Lung (tissue), 12 donors: ENCODE measurements around the gene PTBP3. TPM values are rescaled to one million over a fixed set of nuclear protein-coding genes. Genes with fewer than 3 reads are reported as not detected.

ENCODE experiments used
- ATAC-seq: fragments of 200-7000 bp; cut with Tn5 transposase; one replicate; pipeline ENCODE4 v1.9.1; 2020; ENCODE audit warnings: moderate number of reproducible peaks; ENCODE audit not compliant: insufficient read depth, low FRiP score
- DNase-seq, 3 donors: peaks; one replicate each; pipeline ENCODE4 v3.0.0-alpha.2; 2013 to 2017
- H3K27ac ChIP-seq, 2 donors: one replicate each; pipeline ENCODE4 v1.5.1; 2013; ENCODE audit warnings: mild to moderate bottlenecking in 2 of 2, moderate library complexity in 2 of 2, control low read depth in 1 of 2, inconsistent platforms in 1 of 2, low read depth in 1 of 2, low read length in 1 of 2
- H3K27me3 ChIP-seq, 3 donors: one replicate each; pipeline ENCODE4 v1.5.1; 2013; ENCODE audit warnings: low read length in 2 of 3; ENCODE audit not compliant: control insufficient read depth in 3 of 3, insufficient read depth in 3 of 3
- H3K36me3 ChIP-seq, 4 donors: one replicate each; pipeline ENCODE4 v1.5.1; 2013; ENCODE audit warnings: low read length in 4 of 4, mild to moderate bottlenecking in 1 of 4, moderate library complexity in 1 of 4; ENCODE audit not compliant: control insufficient read depth in 4 of 4, insufficient read depth in 4 of 4
- H3K4me1 ChIP-seq, 5 donors: one replicate each; pipeline ENCODE4 v1.5.1; 2013; ENCODE audit warnings: low read length in 5 of 5, mild to moderate bottlenecking in 2 of 5, moderate library complexity in 1 of 5; ENCODE audit not compliant: control insufficient read depth in 5 of 5, insufficient read depth in 5 of 5
- H3K4me3 ChIP-seq: one replicate; pipeline ENCODE4 v1.5.1; 2013; ENCODE audit warnings: mild to moderate bottlenecking, control low read depth, moderate library complexity
- H3K9ac ChIP-seq, 2 donors: one replicate each; pipeline ENCODE4 v1.5.1; 2013; ENCODE audit warnings: low read length in 2 of 2, control low read depth in 1 of 2; ENCODE audit not compliant: insufficient read depth in 1 of 2
- H3K9me3 ChIP-seq, 4 donors: one replicate each; pipeline ENCODE4 v1.5.1; 2013; ENCODE audit warnings: low read length in 3 of 4, mild to moderate bottlenecking in 1 of 4, moderate library complexity in 1 of 4; ENCODE audit not compliant: control insufficient read depth in 4 of 4, insufficient read depth in 3 of 4
- WGBS, 2 donors: extraction: QIAGEN DNeasy Blood & Tissue Kit; methylation state at CpG; one replicate each; pipeline ENCODE4 v1.1.7; 2013; 5-methylcytosine and 5-hydroxymethylcytosine counted together
- polyA plus RNA-seq, 2 donors: library from polyadenylated mRNA; stranded (reverse); fragments of 200-250 nt; gene quantifications; one replicate each; pipeline ENCODE4 v1.2.1, GENCODE V29; 2013
- total RNA-seq, 2 donors: library from RNA; depleted of rRNA in 1 of 2; stranded (reverse); fragments of >200 nt in 1 of 2; gene quantifications; one replicate each; pipeline ENCODE4 v1.2.1, GENCODE V29; 2014 to 2021
- TF ChIP-seq, protein P1 (sequence below): IDR thresholded peaks from 2 replicates; pipeline ENCODE4 v1.5.1; 2012; ENCODE audit warnings: mild to moderate bottlenecking; ENCODE audit errors: control extremely low read depth, extremely low read depth
- donor health status: control.
- donor health status: control.
- donor health status: Bipolar disorder and iron deficiency.
- donor health status: healthy.
- donor health status: DM: yes; HTN: yes; CAD: no.

PTBP3 gene
- total and polyA plus RNA-seq, 4 donors, result 12.4 to 75.1 (median 46.8) TPM

DNA sequence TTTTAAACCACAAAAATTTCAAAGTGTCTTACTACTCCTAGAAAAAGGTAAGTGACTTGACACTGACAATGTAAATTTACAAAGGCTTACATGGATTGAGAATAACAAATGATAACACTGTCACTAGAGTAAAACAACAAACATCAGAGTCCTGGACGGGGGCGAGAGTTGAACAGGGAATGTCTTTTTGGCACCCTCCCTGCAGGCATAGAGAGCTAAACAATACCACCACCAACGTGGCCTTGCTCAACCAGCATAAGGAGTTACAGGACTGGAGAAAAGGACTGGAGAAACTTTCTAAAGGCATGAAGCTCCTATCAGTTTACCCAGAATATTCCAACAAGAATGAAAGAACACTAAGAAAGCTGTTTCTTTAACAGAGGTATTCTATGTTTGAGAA, 55.3 kb downstream of the PTBP3 start:
- WGBS, 2 donors, result 42 to 62% methylated on average over 3 of the region's 3 CpGs
- TF ChIP-seq, protein P1, sequence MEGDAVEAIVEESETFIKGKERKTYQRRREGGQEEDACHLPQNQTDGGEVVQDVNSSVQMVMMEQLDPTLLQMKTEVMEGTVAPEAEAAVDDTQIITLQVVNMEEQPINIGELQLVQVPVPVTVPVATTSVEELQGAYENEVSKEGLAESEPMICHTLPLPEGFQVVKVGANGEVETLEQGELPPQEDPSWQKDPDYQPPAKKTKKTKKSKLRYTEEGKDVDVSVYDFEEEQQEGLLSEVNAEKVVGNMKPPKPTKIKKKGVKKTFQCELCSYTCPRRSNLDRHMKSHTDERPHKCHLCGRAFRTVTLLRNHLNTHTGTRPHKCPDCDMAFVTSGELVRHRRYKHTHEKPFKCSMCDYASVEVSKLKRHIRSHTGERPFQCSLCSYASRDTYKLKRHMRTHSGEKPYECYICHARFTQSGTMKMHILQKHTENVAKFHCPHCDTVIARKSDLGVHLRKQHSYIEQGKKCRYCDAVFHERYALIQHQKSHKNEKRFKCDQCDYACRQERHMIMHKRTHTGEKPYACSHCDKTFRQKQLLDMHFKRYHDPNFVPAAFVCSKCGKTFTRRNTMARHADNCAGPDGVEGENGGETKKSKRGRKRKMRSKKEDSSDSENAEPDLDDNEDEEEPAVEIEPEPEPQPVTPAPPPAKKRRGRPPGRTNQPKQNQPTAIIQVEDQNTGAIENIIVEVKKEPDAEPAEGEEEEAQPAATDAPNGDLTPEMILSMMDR, result no peak

DNA sequence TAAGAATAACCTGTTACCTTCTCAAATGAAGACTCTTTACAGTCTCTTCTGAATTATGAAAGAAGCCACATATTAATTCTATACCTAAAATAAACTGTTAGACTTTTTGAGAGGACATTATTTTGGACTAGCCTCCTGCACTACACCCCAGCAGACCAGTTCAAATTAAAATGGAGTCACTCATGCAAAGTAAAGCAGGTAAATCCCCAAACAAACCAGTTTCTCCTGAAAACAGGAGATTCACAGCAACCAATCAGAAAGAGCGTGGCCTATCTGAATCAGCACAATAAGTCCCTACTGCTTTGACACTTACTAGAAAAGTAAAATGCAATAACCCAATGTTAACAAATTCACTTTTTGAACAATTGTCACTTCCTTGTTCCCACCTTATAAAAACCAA, 58.8 kb downstream of the PTBP3 start:
- TF ChIP-seq, protein P1, result no peak
- WGBS, 2 donors, result 99 to 100% methylated on average over 1 of the region's 1 CpG
- H3K4me3 ChIP-seq, result no peak overlapping the region

More for the DNA sequence above, 55.3 kb downstream of the PTBP3 start:
- Histone ChIP-seq H3K4me3 (no peak overlapping the region), H3K27me3 (no peaks in the 10 kb centered on the region), H3K4me1 (peaks cover 0 to 4% (median 0%) of the 10 kb centered on the region in 5 donors), H3K27ac (no peak overlapping the region), H3K36me3 (peaks cover 0 to 2% (median under 1%) of the 10 kb centered on the region in 4 donors), H3K9me3 (no peaks in the 10 kb centered on the region), H3K9ac (no peak overlapping the region)
- ATAC-seq (no peak), DNase-seq (no peak)

DNA sequence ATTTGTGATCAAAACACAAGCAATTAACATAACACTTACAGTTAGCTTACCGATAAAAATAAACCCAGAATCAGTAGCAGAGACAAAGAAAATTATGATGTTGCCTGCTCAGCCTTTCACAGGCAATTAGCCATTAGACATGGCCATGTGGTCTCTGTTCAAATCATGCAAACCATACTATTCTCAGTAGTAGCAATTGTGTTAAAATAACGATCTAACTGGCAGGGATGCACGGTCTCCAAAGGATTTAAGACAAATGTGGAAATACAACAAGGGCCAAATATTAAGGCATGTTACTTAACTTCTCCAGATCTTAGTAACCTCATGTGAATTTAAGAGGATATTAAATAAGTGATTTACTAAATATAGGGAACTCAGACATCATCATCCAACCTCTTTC, 59.5 kb downstream of the PTBP3 start:
- peaks cover 0 to 6% (median 0%) of the 10 kb centered on the region in 5 donors for H3K4me1 ChIP-seq
- H3K36me3 ChIP-seq, result peaks cover 0 to 2% (median 1%) of the 10 kb centered on the region in 4 donors
- no peaks in the 10 kb centered on the region for H3K27me3 ChIP-seq
- H3K9me3 ChIP-seq, result no peaks in the 10 kb centered on the region
- TF ChIP-seq, protein P1, result no peak
- DNase-seq (no peak), ATAC-seq (no peak)
- H3K4me3 ChIP-seq, result no peak overlapping the region
- H3K9ac ChIP-seq, result no peak overlapping the region
- no peak overlapping the region for H3K27ac ChIP-seq
- 74 to 86% methylated on average over 3 of the region's 3 CpGs for WGBS, 2 donors

More for the DNA sequence above, 58.8 kb downstream of the PTBP3 start:
- Histone ChIP-seq H3K9ac (no peak overlapping the region), H3K27ac (no peak overlapping the region), H3K9me3 (no peaks in the 10 kb centered on the region), H3K27me3 (no peaks in the 10 kb centered on the region), H3K4me1 (peaks cover 0 to 6% (median 0%) of the 10 kb centered on the region in 5 donors), H3K36me3 (peaks cover 0 to 2% (median 1%) of the 10 kb centered on the region in 4 donors)
- ATAC-seq (no peak), DNase-seq (no peak)
